ENCODE data around the gene CYSLTR2.
"Not testable (repeated sequence)": the region's sequence is repeated elsewhere in the genome, so short reads cannot be mapped to it uniquely, and the experiment has no call there.

CYSLTR2 gene

DNA sequence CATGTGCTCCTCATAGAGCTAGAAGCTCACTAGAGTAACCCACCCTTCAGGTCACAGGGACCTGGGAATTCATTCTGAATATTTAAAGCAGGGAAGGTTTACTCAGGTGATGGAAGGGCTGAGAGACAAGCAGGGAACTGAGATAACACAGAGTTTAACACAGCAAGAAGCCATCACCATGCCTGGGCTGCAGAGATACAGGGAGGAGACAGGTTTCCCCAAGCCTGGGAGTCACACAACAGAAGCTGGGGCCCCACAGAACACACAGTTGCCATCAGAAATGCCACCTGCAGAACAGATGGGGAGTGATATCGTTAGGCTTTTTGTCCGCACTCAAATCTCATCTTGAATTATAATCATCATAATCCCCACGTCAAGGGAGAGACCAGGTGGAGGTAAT, 7.9 kb upstream of the CYSLTR2 start:
- DNase-seq (ENCODE audit: low read depth in 2 of 2): no peak

DNA sequence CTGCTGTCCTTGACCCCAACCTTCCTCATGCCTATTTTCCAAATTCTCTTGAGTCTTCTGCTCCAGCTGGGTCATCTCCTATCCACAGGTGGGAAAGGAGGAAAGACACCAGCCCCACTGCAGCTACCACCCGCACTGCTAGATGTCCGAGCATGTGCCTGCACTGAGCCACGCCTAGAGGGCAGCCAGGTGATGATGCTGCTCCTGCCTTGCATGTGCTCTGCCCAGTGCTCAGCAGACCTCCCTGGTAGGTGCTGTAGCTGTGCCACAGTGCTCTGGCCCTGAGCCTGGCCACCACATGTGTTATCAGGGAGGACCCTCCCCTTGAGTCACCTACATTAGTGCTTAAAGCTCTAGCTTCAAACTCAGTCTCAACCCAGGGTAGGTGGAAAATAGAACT, 6.9 kb upstream of the CYSLTR2 start:
- DNase-seq (ENCODE audit: low read depth in 2 of 2): no peak

DNA sequence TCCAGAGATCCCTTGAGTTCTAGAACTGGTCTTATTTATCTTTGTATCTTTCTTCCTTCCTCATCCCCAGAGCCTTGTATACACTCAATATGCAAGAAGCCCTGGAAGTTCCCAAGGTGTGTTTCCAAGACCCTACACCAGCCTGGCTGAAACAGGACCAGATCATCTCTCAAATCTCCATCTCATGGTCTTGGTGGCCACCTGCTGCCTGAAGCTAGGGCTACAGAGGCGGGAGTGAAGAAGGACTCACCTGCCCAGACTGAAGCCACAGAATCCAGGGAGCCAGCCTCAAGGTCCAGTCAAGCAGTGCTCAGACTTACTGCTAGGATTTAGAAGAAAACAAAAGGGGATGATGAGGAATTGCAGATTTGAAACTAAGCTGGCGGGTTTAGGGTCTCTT, 6.1 kb upstream of the CYSLTR2 start:
- DNase-seq (ENCODE audit: low read depth in 2 of 2): no peak

DNA sequence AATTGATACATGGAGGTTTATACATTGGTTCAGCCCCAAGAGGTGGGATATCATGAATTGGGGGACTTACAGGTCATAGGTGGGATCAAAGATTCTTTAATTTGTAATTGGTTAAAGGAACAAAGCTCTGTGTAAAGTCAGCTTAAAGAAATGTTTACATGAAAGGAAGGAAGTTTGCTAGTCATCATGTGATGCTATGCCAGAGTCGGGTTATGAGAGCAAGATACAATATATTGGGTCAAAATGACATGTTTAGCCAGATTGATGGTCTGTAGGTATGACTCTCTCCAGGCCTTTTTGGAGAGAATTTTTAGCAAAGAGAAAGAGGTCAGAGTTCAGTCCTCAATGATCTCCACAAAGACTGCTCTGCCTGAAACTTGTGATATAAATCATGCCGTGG, 5.3 kb upstream of the CYSLTR2 start:
- DNase-seq (ENCODE audit: low read depth in 2 of 2): no peak

DNA sequence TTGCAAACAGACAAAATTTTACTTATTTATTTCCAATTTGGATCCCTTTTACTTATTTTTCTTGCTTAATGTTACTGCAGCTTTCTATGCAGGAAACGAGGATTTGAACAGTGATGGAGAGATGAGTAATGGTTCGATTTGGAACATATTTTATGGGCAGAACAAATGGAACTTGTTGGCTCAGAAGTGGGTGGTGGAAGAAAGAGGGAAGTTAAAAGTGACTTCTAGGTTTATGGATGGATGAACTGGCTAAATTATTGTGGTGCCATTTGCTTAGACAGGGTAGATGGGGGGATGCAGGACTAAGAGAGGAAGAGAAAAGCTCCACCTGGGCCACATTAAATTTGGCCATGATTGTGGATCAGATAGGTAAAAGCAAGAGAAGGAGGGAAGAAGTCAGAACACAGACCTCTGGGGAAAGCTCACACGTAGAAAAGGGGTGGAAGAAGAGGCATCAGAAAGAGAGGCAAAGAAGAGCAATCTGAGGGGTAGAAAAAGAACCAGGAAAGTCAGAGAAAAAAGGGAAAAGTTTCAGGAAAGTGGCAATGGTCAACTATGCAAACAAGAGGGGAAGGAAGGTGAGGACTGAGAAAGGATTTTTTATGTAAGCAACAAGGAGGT, 768 bp upstream of the CYSLTR2 start:
- no peak for DNase-seq (ENCODE audit: low read depth in 2 of 2)

DNA sequence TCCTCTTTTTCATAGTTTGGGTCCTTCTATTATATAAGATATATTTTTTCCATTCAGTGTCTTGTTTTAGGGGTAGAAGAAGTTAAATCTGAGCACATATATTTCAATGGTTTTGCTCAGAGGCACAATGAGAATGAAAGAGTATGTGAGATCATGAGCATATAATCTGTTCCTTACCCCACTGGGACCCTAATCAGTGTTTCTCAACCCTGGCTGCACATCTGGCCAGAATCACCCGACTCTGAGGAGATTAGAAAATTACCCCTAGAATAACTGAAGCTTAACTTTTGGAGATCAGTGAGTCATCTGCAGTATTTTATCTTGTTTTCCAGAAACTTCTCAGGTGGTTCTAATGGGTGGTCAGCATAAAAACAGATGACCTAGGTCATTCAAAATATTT, 782 bp downstream of the CYSLTR2 start:
- DNase-seq (ENCODE audit: low read depth in 2 of 2): no peak

DNA sequence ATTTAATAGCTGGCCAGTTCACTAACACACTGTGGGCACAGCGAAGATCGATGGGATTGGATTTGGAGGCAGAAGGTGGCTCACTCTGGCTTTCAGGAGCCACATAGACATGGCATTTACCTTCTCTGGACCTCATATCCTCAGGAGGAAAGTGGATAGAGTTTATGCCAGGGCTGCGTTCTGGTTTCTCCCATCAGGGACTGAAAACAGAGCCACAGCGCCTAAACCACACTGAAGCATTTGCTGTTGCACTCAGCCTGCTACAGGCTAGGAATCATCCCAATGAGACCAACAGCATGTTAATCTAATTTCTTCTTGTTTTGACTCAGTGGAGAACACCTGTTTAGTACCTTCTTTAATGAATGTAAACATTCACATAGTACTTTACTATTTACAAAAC, 1.6 kb downstream of the CYSLTR2 start:
- no peak for DNase-seq (ENCODE audit: low read depth in 2 of 2)

DNA sequence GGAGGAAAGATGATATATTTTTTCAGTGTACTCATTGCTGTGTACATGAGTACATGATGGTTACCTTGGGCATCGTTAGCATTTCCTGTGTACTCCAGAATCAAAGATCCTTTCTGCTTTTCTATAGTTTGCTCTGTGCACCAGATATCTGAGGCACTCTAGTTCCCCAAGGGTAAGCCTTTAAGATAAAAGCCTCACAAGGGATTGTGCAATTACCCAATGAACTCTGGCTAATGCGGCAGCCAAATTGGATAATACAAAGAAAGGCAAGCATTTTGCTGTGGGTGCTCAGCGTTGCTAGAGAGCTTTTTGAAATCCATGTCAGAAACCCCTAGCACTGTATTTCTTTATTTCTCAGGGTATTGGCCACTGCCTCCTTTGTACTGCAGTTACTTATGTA, 2.9 kb downstream of the CYSLTR2 start:
- DNase-seq (ENCODE audit: low read depth in 2 of 2): no peak

DNA sequence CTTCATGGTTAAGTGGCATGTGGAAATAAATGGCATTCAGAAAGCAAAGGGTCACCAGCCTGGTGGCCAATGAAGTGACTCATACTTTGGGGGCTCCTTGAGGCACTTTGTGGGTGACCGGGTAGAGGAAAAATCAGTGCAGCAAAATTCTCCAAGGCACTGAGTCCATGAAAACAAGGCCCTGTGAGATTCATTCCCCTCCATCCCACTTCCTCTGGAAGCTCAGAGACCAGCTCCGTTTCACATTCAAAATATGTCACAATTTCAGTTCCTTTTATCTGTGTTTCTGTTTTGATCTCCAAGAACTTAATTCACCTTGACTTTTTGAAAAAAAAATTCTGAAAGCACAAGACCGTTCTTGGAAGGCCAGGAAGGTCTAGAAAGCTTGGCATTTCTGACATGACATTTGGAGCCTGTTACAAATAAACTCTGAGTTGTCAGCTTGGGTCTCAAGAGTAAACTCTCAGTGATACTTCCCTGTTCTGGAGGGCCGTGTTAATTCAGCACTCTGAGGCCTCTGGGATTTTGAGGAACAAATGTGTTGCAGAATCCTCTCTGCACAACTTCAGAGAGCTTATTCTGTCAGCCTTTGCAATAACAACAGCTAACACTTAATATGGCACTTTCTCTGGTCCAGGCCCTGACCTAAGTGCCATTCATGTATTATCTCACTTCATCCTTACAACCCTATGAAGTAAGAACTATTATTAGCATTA, 6.8 kb downstream of the CYSLTR2 start:
- DNase-seq (ENCODE audit: low read depth in 2 of 2): no peak

DNA sequence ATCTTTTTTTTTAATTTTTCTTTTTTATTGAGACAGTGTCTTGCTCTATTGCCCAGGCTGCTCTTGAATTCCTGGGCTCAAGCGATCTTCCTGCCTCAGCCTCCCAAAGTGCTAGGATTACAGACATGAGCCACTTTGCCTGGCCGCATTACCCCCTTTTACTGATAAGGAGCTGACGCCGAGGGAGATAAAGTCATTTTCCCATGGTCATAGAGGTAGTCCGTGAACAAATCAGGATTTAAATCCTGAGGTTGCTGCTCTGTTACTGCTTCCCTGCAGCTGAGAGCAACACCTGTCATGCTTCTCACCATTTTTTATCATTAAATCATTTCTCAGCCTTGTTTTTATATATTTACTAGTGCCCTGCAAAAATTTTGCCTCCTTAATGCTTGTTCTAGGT, 7.4 kb downstream of the CYSLTR2 start:
- no peak for DNase-seq (ENCODE audit: low read depth in 2 of 2)

DNA sequence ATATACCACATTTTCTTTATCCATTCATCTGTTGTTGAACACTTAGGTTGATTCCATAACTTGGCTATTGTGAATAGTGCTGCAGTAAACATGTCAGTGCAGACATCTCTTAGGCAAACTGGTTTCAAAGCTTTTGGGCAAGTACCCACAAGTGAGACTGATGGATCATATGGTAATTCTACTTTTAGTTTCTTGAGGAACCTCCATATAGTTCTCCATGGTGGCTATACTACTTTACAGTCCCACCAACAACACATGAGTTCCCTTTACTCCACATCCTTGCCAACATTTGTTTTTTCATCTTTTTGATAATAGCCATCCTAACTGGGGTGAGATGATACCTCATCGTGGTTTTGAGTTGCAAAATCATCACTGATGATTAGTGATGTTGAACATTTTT, 8.5 kb downstream of the CYSLTR2 start:
- no peak for DNase-seq (ENCODE audit: low read depth in 2 of 2)

DNA sequence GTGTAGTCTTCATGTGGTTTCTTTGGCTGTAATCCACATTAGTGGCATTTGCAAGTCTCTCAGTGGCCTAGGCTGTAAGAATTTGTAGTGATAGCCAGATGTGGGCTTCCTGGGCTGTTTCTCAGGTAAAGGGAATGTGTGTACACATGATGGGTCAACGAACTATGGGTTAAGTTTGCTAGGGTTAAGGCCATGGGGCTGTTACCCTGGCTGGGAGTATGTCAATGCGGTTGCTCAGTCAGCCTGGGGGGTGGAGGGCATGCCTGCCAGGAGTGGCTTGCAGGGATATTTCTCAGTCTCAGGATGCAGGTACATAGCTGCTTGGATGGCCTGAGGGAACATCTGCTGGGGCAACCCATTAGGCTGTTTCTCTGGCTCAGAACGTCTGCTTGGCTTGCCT, 13.4 kb downstream of the CYSLTR2 start:
- DNase-seq (ENCODE audit: low read depth in 2 of 2): no peak

DNA sequence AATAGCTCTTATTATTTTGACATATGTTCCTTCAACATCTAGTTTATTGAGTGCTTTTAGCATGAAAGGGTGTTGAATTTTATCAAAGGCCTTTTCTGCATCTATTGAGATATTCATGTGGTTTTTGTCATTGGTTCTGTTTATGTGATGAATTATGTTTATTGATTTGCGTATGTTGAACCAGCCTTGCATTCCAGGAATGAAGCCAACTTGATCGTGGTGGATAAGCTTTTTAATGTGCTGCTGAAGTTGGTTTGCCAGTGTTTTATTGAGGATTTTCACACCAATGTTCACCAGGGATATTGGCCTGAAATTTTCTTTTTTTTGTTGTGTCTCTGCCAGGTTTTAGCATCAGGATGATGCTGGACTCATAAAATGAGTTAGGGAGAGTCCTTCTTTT, 17.7 kb downstream of the CYSLTR2 start:
- not testable (repeated sequence) for DNase-seq (ENCODE audit: low read depth in 2 of 2)

DNA sequence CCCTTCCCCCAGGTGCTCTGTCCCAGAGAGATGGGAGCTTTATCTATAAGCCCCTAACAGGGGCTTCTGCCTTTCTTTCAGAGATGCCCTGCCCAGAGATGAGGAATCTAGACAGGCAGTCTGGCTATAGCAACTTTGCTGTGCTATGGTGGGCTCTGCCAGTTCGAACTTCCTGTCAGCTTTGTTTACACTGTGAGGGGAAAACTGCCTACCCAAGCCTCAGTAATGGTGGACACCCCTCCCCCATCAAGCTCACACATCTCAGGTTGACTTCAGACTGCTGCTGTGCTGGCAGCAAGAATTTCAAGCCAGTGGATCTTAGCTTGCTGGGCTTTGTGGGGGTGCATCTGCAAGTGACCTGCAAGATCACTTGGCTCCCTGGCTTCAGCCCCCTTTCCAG, 21.5 kb downstream of the CYSLTR2 start:
- no peak for DNase-seq (ENCODE audit: low read depth in 2 of 2)

DNA sequence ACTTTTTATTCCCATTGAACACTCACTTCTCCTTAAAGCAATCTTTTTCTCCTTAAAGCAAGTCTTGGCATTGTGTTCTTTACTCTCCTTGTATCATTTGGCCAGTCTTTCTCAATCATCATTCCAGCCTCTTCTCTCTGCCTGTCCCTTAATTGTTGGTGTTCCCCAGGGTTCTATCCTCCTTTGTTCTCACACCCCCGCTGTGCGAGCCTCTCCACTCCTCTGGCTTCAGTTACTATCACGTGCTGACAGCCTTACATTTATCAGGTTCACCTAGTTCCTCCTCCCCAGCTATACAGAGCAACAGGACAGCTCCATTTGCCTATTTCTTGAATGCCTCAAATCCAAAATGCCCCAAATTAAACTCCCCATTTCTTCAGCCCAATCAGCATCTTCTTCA, 24.6 kb downstream of the CYSLTR2 start:
- DNase-seq (ENCODE audit: low read depth in 2 of 2): no peak

DNA sequence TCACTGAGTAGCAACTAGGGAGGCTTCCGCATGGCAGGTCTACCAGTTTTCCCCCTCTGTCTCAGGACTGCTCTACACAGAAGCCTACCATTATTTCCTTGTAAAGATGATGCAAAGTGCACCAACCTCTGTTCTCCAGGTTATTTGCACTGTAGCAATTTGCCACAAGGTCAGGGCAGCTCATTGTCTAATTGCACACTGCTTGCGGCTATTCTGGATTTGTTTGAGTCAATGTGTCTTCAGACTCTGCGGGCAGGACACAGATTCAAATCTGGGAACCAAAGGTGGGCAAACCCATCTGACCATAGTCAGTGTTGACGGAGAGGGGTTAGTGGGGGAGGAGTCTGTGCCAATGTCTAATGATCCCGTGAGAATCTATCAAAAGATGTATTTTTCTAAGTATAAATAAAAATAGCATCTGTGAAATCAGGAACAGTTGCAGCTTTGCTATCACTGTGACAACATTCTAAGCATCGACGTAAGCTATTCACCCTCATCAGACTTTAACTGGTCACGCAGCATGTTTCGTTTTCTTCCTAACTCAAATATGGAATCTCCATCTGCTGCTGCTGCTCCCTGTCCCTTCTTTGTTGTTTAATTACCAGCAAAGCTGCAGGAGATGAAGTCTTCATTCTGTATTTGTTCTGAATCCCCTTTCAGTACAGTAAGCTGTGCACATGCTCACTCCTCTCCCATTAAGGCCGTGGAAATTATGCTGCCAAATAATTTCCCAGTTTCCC, 26.4 kb downstream of the CYSLTR2 start:
- DNase-seq (ENCODE audit: low read depth in 2 of 2): no peak

DNA sequence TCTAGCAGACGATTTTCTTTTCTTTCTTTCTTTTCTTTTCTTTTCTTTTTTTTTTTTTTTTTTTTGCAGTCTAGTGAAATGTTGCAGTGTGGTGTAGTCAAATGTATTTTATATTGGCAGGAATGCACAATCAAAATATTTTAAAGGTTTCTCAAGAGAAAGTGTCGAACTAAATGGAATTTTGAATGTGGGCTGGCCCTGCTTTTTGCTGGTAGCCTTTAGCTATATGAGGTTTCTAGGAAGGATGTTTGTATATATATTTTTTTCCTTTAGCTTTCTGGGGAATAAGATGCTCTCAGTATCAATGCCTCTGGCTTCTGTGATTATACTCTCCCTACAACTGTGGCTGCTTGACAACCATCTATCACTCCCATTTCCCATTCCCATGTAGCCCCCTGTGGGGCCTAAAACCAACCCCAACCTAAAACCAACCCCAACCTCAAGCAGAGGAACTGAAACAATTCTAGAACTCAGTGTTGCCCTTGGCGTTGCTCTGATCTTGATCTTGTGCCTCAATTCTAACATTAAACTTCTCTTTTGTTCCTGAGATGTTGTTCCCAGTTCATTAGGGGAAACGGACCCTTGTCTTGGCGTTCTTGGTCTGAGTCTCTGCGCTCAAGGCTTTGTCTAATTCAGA, 27.1 kb downstream of the CYSLTR2 start:
- DNase-seq (ENCODE audit: low read depth in 2 of 2): no peak

DNA sequence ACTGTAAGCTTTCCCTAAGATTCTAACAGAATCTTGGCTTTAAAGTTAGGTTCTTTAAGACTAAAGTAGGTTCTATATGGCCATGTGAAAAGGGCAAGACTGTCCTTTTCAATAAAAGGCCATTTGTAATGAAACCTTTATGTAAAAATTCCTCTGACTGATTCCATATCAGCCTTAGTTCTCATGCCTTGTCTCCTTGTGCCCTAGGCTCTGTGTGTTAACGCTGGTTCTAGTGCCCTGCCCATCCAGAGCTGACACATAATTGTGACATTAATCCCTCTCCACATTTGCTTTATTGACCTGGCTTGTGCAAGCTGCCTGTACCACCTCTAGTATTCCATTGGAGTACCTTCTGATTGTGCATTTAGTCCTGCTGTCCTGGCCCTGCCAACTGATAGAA, 28.2 kb downstream of the CYSLTR2 start:
- no peak for DNase-seq (ENCODE audit: low read depth in 2 of 2)

DNA sequence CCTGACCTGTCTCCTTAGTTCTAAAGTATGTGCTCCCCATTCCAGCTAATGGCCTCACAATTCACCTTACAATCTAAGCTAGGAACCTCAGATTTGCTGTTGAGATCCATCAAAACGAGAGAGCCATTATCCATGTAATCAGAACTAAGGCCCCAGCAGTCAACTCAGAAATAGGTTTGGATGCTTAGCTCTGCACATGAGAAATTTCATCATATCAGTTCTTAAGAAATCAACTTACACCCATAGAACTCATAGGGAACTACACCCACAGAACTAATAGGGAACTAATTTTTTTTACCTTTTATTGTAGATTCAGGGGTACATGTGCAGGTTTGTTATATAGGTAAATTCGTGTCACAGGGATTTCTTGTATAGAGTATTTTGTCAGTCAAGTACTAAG, 28.7 kb downstream of the CYSLTR2 start:
- DNase-seq (ENCODE audit: low read depth in 2 of 2): no peak

DNA sequence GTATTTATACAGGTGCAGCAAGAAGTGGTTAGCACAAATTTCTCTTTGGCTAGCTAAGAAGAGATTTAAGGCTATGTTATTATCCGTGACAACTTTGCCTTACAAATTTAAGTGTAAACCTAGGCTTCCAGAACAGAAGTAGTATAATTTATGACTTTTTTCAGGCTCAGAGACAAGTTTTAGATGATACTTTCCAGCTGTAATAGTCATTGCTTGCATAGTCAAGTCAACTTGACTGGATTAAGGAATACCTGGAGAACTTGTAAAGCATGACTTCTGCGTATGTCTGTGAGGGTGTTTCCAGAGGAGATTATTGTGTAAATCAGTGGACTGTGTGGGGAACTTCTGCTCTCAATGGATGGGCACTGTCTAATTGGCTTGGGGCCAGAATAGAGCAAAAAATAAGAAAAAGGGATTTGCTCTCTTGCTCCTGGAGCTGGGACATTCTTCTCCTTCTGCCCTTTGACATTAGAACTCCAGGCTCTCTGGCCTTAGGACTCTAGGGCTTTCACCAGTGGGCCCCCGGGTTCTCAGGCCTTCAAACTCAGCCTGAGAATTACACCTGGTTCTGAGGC, 33.0 kb downstream of the CYSLTR2 start:
- no peak for DNase-seq (ENCODE audit: low read depth in 2 of 2)

DNA sequence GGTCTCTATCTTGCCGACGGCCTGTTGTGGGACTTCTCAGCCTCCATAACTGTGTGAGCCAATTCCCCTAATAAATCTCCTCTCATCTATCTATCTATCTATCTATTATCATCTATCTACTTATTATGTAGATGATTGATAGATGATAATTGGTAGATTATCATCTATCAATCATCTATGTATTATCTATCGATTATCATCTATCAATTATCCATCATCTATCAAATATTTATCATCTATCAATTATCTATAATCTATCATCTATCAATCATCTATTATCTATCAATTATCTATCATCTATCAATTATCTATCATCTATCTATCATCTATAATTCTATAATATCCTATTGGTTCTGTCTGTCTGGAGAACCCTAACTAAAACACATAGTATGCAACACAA, 33.5 kb downstream of the CYSLTR2 start:
- DNase-seq (ENCODE audit: low read depth in 2 of 2): no peak

DNA sequence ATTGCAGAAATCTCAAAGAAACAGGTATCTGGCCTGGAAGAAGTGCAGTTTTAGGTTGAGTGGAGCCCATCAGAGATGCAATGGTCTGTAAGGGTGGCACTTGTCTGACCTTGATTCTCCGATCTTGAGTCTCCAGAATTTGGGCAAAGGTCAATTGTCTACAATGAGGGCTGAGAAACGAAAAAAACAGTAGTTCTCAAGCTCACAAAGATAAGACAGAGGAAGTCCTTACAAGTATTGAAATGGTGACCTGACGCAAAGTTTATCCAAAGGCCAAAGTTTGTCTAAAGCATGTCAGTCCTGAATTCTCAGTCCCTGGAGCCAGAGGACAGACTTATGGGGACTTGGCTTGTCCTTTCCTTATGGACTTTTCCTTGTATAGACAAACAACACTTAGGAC, 40.3 kb downstream of the CYSLTR2 start:
- no peak for DNase-seq (ENCODE audit: low read depth in 2 of 2)
